Liver (tissue), 9 donors: ENCODE results near the gene MYG1. TPM values are rescaled to one million over a fixed set of nuclear protein-coding genes. Genes with fewer than 3 reads are reported as not detected.

Experiments used
- DNase-seq: peaks from one replicate; pipeline ENCODE4 v3.0.0-alpha.2; 2017; ENCODE audit warnings: low spot score
- H3K27ac ChIP-seq, 2 donors: one replicate each; pipeline ENCODE4 v1.7.0; 2013; ENCODE audit warnings: inconsistent platforms in 2 of 2, low read length in 2 of 2, control low read depth in 1 of 2, low read depth in 1 of 2, mild to moderate bottlenecking in 1 of 2
- H3K27me3 ChIP-seq, 4 donors: one replicate each; pipeline versions ENCODE4 v1.6.1 to v1.7.0; 2013; ENCODE audit warnings: low read length in 3 of 4, inconsistent platforms in 1 of 4, mild to moderate bottlenecking in 1 of 4, moderate library complexity in 1 of 4; ENCODE audit not compliant: control insufficient read depth in 4 of 4, insufficient read depth in 4 of 4
- H3K36me3 ChIP-seq, 4 donors: one replicate each; pipeline versions ENCODE4 v1.6.1 to v1.7.0; 2013; ENCODE audit warnings: low read length in 3 of 4, mild to moderate bottlenecking in 3 of 4, low read depth in 1 of 4, moderate library complexity in 1 of 4; ENCODE audit not compliant: control insufficient read depth in 4 of 4, insufficient read depth in 3 of 4
- H3K4me1 ChIP-seq, 4 donors: one replicate each; pipeline versions ENCODE4 v1.6.1 to v1.7.0; 2013; ENCODE audit warnings: low read length in 3 of 4, mild to moderate bottlenecking in 3 of 4, moderate library complexity in 1 of 4; ENCODE audit not compliant: control insufficient read depth in 4 of 4, insufficient read depth in 4 of 4
- H3K4me3 ChIP-seq, 3 donors: one replicate each; pipeline versions ENCODE4 v1.6.1 to v1.7.0; 2013; ENCODE audit warnings: low read length in 3 of 3, control low read depth in 1 of 3, low read depth in 1 of 3, mild to moderate bottlenecking in 1 of 3
- H3K9ac ChIP-seq, 2 donors: one replicate each; pipeline ENCODE4 v1.7.0; 2013; ENCODE audit warnings: low read length in 2 of 2, mild to moderate bottlenecking in 2 of 2, moderate library complexity in 2 of 2, control low read depth in 1 of 2, low read depth in 1 of 2
- H3K9me3 ChIP-seq, 4 donors: one replicate each; pipeline versions ENCODE4 v1.6.1 to v1.7.0; 2013; ENCODE audit warnings: low read length in 3 of 4; ENCODE audit not compliant: control insufficient read depth in 4 of 4
- EGR1 ChIP-seq, 2 donors: IDR thresholded peaks; 2 replicates each; pipeline ENCODE4 v1.6.1; 2016 to 2018; ENCODE audit warnings: antibody characterized with exemption in 2 of 2, low read depth in 2 of 2
- FOXA1 ChIP-seq: IDR thresholded peaks from 2 replicates; pipeline ENCODE4 v1.6.1; 2016; ENCODE audit warnings: antibody characterized with exemption
- FOXA2 ChIP-seq: IDR thresholded peaks from 2 replicates; pipeline ENCODE4 v1.6.1; 2016; ENCODE audit warnings: antibody characterized with exemption
- GABPA ChIP-seq, 2 donors: IDR thresholded peaks in 1 of 2; conservative IDR thresholded peaks in 1 of 2; 2 replicates each; pipeline ENCODE4 v1.6.1; 2016; ENCODE audit warnings: antibody characterized with exemption in 2 of 2, mild to moderate bottlenecking in 1 of 2, moderate library complexity in 1 of 2
- HNF4A ChIP-seq, 2 donors: conservative IDR thresholded peaks; 2 replicates each; pipeline ENCODE4 v1.6.1; 2016; ENCODE audit warnings: antibody characterized with exemption in 2 of 2, mild to moderate bottlenecking in 2 of 2
- HNF4G ChIP-seq: IDR thresholded peaks from 2 replicates; pipeline ENCODE4 v1.6.1; 2016; ENCODE audit warnings: antibody characterized with exemption
- JUND ChIP-seq, 2 donors: IDR thresholded peaks; 2 replicates each; pipeline ENCODE4 v1.6.1; 2016; ENCODE audit warnings: antibody characterized with exemption in 2 of 2
- NR2F2 ChIP-seq: IDR thresholded peaks from 2 replicates; pipeline ENCODE4 v1.6.1; 2016; ENCODE audit warnings: antibody characterized with exemption
- RAD21 ChIP-seq, 2 donors: IDR thresholded peaks; 2 replicates each; pipeline ENCODE4 v1.6.1; 2016; ENCODE audit warnings: antibody characterized with exemption in 2 of 2, mild to moderate bottlenecking in 2 of 2
- RXRA ChIP-seq, 2 donors: IDR thresholded peaks; 2 replicates each; pipeline ENCODE4 v1.6.1; 2017 to 2018; ENCODE audit warnings: antibody characterized with exemption in 2 of 2, mild to moderate bottlenecking in 1 of 2
- SP1 ChIP-seq: IDR thresholded peaks from 2 replicates; pipeline ENCODE4 v1.6.1; 2018; ENCODE audit warnings: antibody characterized with exemption, mild to moderate bottlenecking
- TAF1 ChIP-seq: conservative IDR thresholded peaks from 2 replicates; pipeline ENCODE4 v1.6.1; 2016; ENCODE audit warnings: antibody characterized with exemption, mild to moderate bottlenecking
- YY1 ChIP-seq: IDR thresholded peaks from 2 replicates; pipeline ENCODE4 v1.6.1; 2016; ENCODE audit warnings: antibody characterized with exemption, mild to moderate bottlenecking
- WGBS: extraction: QIAGEN DNeasy Blood & Tissue Kit; methylation state at CpG from one replicate; pipeline ENCODE4 v1.1.7; 2013; 5-methylcytosine and 5-hydroxymethylcytosine counted together
- polyA plus RNA-seq, 2 donors: library from polyadenylated mRNA; stranded (reverse) in 1 of 2; unstranded in 1 of 2; fragments of 200-250 nt in 1 of 2; fragments of >200 nt in 1 of 2; fragmentation: Nextera tagmentation in 1 of 2; extraction: Ambion mirVana in 1 of 2; gene quantifications; one replicate each; pipeline versions ENCODE4 v1.2.1 to v1.2.3, GENCODE V29; 2013 to 2015
- total RNA-seq, 2 donors: library from RNA; depleted of rRNA; stranded (reverse); fragments of >200 nt; gene quantifications; one replicate each; pipeline ENCODE4 v1.2.3, GENCODE V29; 2014
- TF ChIP-seq, protein P1 (sequence below): fragments of 150-350 bp; IDR thresholded peaks from 2 replicates; pipeline ENCODE4 v1.5.1; 2017; ENCODE audit warnings: improper control_type of control experiment, low read depth, low read length; ENCODE audit not compliant: missing input control
- TF ChIP-seq, protein P2 (sequence below): IDR thresholded peaks from 2 replicates; pipeline ENCODE4 v1.6.1; 2016; ENCODE audit warnings: antibody characterized with exemption
- TF ChIP-seq, protein P3 (sequence below): IDR thresholded peaks from 2 replicates; pipeline ENCODE4 v1.6.1; 2016; ENCODE audit warnings: antibody characterized with exemption, mild to moderate bottlenecking
- TF ChIP-seq, protein P4 (sequence below): IDR thresholded peaks from 2 replicates; pipeline ENCODE4 v1.6.1; 2016; ENCODE audit warnings: antibody characterized with exemption
- TF ChIP-seq, protein P5 (sequence below): IDR thresholded peaks from 2 replicates; pipeline ENCODE4 v1.6.1; 2016; ENCODE audit warnings: antibody characterized with exemption
- donor health status: healthy.
- donor health status: healthy.
- donor health status: healthy.
- donor health status: healthy.
- donor health status: healthy.

The MYG1 gene
- total and polyA plus RNA-seq, 4 donors: 15.0 to 28.0 (median 19.3) TPM

DNA sequence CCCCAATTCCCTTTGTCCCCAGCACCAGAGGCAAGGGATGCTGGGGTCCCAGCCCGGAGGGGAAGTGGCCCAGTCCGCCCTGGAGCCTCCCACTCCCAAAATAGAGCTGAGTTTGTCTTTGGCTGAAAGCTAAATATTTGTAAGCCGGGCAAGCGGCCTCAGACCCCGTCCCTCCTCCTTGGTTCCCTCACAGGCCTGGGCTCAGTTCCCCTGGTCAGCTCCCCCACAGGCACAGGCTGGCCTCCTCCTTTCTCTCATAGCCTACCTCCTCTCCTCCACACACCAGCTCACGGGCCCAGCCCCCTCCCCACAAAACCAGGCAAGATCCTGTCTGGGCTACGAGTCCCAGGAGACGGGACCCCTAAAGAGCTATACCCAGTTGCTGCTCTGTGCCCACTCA is 35.3 kb downstream of the MYG1 start:
- DNase-seq: no peak
- no peak overlapping the region for H3K27ac ChIP-seq
- H3K9me3 ChIP-seq: no peaks in the 10 kb centered on the region
- TF ChIP-seq HNF4A (conservative IDR thresholded peaks at IDR 0.05) (no peak), NR2F2 (no peak)
- WGBS: 83% methylated on average over 8 of the region's 8 CpGs
- H3K36me3 ChIP-seq: no peaks in the 10 kb centered on the region
- no peak overlapping the region for H3K9ac ChIP-seq
- peaks cover 0 to 2% (median 0%) of the 10 kb centered on the region in 4 donors for H3K27me3 ChIP-seq
- H3K4me1 ChIP-seq: no peaks in the 10 kb centered on the region
- no peak overlapping the region for H3K4me3 ChIP-seq

DNA sequence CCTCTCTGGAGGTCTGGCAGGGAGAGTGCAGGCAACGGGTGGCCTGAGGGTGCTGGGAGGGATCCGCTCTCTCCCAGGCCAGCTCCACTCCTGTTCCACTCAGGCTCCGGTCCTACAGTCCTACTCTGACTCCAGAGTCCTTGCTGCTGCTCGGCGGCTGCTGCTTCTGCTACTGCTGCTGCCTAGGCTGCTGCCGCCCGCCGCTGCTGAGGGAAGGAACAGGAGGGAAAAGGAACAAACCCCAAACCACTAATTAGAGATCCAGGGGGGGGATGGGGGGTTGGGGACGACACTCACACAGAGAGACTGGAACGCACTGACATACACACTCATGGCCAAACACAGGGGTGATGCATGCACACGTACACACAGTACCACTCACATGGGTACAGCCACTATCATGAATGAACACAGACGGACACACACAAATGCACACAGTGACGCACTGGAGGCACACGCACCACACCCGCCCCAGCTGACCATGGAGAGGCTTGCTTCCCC is 36.7 kb downstream of the MYG1 start, which contains the start of gene SP7:
SP7 (minus strand) TSS at position 174 of the 501 bp plus-strand sequence. CDS start 708 bp downstream, outside the sequence.
- Histone ChIP-seq H3K36me3 (no peaks in the 10 kb centered on the region), H3K9ac (no peak within 1 kb of the TSS), H3K27ac (no peak within 1 kb of the TSS), H3K9me3 (no peaks in the 10 kb centered on the region), H3K4me3 (no peak within 1 kb of the TSS), H3K27me3 (peaks cover 0 to 2% (median 0%) of the 10 kb centered on the region in 4 donors), H3K4me1 (no peaks in the 10 kb centered on the region)
- no peak for DNase-seq
- 59% methylated on average over 15 of the region's 15 CpGs for WGBS
- TF ChIP-seq HNF4A (conservative IDR thresholded peaks at IDR 0.05) (no peak), TAF1 (no peak), YY1 (no peak), HNF4G (no peak), RAD21 (IDR thresholded peaks at IDR 0.05) (no peak), GABPA (IDR thresholded peaks at IDR 0.05 in 1 of 2, conservative IDR thresholded peaks at IDR 0.05 in 1 of 2) (no peak), FOXA1 (no peak), JUND (IDR thresholded peaks at IDR 0.05) (no peak)
- TF ChIP-seq, protein P1, sequence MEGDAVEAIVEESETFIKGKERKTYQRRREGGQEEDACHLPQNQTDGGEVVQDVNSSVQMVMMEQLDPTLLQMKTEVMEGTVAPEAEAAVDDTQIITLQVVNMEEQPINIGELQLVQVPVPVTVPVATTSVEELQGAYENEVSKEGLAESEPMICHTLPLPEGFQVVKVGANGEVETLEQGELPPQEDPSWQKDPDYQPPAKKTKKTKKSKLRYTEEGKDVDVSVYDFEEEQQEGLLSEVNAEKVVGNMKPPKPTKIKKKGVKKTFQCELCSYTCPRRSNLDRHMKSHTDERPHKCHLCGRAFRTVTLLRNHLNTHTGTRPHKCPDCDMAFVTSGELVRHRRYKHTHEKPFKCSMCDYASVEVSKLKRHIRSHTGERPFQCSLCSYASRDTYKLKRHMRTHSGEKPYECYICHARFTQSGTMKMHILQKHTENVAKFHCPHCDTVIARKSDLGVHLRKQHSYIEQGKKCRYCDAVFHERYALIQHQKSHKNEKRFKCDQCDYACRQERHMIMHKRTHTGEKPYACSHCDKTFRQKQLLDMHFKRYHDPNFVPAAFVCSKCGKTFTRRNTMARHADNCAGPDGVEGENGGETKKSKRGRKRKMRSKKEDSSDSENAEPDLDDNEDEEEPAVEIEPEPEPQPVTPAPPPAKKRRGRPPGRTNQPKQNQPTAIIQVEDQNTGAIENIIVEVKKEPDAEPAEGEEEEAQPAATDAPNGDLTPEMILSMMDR: no peak

DNA sequence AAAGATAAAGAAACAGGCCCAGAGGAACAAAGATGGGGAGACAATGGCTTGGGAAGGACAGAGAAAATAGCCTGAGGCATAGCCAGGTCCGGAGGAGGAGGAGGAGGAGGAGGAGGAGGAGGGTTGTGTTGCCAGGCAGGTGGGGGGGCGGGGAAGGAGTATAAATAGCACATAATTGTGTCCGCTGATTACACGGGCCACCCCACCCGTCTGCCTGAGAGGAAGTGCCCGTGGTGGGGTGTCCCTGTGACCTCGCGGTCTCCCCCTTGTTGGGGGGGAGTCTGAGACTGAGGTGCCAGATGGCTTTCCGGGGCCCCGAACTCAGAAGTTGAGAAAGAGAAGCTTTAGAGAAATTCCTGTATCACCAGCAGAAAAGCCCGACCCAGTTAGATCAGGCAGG is 38.5 kb downstream of the MYG1 start:
- Histone ChIP-seq H3K4me1 (no peaks in the 10 kb centered on the region), H3K27ac (no peak overlapping the region), H3K4me3 (no peak overlapping the region), H3K36me3 (no peaks in the 10 kb centered on the region), H3K9ac (no peak overlapping the region), H3K9me3 (no peaks in the 10 kb centered on the region), H3K27me3 (peaks cover 0 to 2% (median 0%) of the 10 kb centered on the region in 4 donors)
- WGBS: 39% methylated on average over 11 of the region's 11 CpGs
- no peak for DNase-seq
- TF ChIP-seq EGR1 (IDR thresholded peaks at IDR 0.05; ENCODE audit: low read depth in 2 of 2) (no peak), FOXA1 (no peak), RAD21 (IDR thresholded peaks at IDR 0.05) (no peak), HNF4A (conservative IDR thresholded peaks at IDR 0.05) (no peak), JUND (IDR thresholded peaks at IDR 0.05) (no peak), TAF1 (no peak), SP1 (no peak), HNF4G (no peak), GABPA (IDR thresholded peaks at IDR 0.05 in 1 of 2, conservative IDR thresholded peaks at IDR 0.05 in 1 of 2) (no peak), FOXA2 (no peak), YY1 (no peak), RXRA (IDR thresholded peaks at IDR 0.05) (no peak)
- TF ChIP-seq, protein P2, sequence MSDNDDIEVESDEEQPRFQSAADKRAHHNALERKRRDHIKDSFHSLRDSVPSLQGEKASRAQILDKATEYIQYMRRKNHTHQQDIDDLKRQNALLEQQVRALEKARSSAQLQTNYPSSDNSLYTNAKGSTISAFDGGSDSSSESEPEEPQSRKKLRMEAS: no peak
- TF ChIP-seq, protein P3, sequence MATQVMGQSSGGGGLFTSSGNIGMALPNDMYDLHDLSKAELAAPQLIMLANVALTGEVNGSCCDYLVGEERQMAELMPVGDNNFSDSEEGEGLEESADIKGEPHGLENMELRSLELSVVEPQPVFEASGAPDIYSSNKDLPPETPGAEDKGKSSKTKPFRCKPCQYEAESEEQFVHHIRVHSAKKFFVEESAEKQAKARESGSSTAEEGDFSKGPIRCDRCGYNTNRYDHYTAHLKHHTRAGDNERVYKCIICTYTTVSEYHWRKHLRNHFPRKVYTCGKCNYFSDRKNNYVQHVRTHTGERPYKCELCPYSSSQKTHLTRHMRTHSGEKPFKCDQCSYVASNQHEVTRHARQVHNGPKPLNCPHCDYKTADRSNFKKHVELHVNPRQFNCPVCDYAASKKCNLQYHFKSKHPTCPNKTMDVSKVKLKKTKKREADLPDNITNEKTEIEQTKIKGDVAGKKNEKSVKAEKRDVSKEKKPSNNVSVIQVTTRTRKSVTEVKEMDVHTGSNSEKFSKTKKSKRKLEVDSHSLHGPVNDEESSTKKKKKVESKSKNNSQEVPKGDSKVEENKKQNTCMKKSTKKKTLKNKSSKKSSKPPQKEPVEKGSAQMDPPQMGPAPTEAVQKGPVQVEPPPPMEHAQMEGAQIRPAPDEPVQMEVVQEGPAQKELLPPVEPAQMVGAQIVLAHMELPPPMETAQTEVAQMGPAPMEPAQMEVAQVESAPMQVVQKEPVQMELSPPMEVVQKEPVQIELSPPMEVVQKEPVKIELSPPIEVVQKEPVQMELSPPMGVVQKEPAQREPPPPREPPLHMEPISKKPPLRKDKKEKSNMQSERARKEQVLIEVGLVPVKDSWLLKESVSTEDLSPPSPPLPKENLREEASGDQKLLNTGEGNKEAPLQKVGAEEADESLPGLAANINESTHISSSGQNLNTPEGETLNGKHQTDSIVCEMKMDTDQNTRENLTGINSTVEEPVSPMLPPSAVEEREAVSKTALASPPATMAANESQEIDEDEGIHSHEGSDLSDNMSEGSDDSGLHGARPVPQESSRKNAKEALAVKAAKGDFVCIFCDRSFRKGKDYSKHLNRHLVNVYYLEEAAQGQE: no peak
- TF ChIP-seq, protein P4, sequence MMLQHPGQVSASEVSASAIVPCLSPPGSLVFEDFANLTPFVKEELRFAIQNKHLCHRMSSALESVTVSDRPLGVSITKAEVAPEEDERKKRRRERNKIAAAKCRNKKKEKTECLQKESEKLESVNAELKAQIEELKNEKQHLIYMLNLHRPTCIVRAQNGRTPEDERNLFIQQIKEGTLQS: no peak
- TF ChIP-seq, protein P1: no peak
- TF ChIP-seq, protein P5, sequence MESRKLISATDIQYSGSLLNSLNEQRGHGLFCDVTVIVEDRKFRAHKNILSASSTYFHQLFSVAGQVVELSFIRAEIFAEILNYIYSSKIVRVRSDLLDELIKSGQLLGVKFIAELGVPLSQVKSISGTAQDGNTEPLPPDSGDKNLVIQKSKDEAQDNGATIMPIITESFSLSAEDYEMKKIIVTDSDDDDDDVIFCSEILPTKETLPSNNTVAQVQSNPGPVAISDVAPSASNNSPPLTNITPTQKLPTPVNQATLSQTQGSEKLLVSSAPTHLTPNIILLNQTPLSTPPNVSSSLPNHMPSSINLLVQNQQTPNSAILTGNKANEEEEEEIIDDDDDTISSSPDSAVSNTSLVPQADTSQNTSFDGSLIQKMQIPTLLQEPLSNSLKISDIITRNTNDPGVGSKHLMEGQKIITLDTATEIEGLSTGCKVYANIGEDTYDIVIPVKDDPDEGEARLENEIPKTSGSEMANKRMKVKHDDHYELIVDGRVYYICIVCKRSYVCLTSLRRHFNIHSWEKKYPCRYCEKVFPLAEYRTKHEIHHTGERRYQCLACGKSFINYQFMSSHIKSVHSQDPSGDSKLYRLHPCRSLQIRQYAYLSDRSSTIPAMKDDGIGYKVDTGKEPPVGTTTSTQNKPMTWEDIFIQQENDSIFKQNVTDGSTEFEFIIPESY: no peak
